WERI-Rb-1 (cell line): ENCODE measurements around the gene C2orf92.

Source experiments
- DNase-seq: peaks from one replicate; pipeline ENCODE4 v3.0.0-alpha.2; 2020
- H3K27ac ChIP-seq: fragments of 250-450 bp; sonication (Bioruptor Pico); 2 replicates; pipeline ENCODE4 v1.5.1; 2020; ENCODE audit warnings: mild to moderate bottlenecking, moderate library complexity
- H3K27me3 ChIP-seq: fragments of 250-450 bp; sonication (Bioruptor Pico); 2 replicates; pipeline ENCODE4 v1.5.1; 2021; ENCODE audit warnings: mild to moderate bottlenecking, low read depth, moderate library complexity; ENCODE audit not compliant: insufficient read depth, severe bottlenecking
- H3K36me3 ChIP-seq: fragments of 250-450 bp; sonication (Bioruptor Pico); 2 replicates; pipeline ENCODE4 v1.5.1; 2020; ENCODE audit warnings: mild to moderate bottlenecking, moderate library complexity
- H3K4me3 ChIP-seq: 2 replicates; pipeline ENCODE4 v1.5.1; 2011; ENCODE audit warnings: low read depth, mild to moderate bottlenecking, control low read depth, low read length
- H3K9me3 ChIP-seq: fragments of 250-450 bp; sonication (Bioruptor Pico); 2 replicates; pipeline ENCODE4 v1.5.1; 2021; ENCODE audit warnings: mild to moderate bottlenecking, moderate library complexity; ENCODE audit not compliant: severe bottlenecking
- CTCF ChIP-seq: IDR thresholded peaks from 2 replicates; pipeline ENCODE4 v1.5.1; 2011; ENCODE audit warnings: low read depth, mild to moderate bottlenecking, control low read depth, inconsistent platforms, low read length

The C2orf92 gene

GRCh38 chr2:97693476-97693875, 24.0 kb downstream of the C2orf92 start:
- DNase-seq = no peak
- Histone ChIP-seq H3K9me3 (no peaks in the 10 kb centered on the region), H3K27me3 (no peaks in the 10 kb centered on the region), H3K4me3 (no peak overlapping the region), H3K36me3 (no peaks in the 10 kb centered on the region), H3K27ac (no peak overlapping the region)
- TF ChIP-seq CTCF = no peak

DNA sequence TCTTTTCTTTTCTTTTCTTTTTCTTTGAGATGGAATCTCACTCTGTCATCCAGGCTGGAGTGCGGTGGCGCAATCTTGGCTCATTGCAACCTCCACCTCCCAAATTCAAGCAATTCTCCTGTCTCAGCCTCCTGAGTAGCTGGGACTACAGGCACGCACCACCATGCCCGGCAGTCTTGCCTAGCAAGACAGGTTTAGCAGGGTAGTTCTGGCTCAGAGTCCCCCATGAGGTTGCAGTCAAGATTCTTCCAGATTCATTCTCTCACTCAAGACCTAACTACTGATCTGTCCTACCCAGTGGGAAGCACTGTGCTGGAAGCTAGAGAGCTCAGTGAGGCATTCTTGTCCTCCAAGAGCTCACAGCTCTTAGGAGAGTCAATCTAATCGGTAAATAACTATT, 26.2 kb downstream of the C2orf92 start:
- no peaks in the 10 kb centered on the region for H3K36me3 ChIP-seq
- no peak overlapping the region for H3K27ac ChIP-seq
- H3K27me3 ChIP-seq = no peaks in the 10 kb centered on the region
- DNase-seq = no peak
- TF ChIP-seq CTCF = no peak
- no peaks in the 10 kb centered on the region for H3K9me3 ChIP-seq
- no peak overlapping the region for H3K4me3 ChIP-seq

GRCh38 chr2:97697252-97698235, 28.0 kb downstream of the C2orf92 start:
- H3K27ac ChIP-seq = no peak overlapping the region
- no peaks in the 10 kb centered on the region for H3K9me3 ChIP-seq
- TF ChIP-seq CTCF = peak; percentile 79
- no peak overlapping the region for H3K4me3 ChIP-seq
- no peaks in the 10 kb centered on the region for H3K27me3 ChIP-seq
- DNase-seq = peak; percentile 87
- no peaks in the 10 kb centered on the region for H3K36me3 ChIP-seq

DNA sequence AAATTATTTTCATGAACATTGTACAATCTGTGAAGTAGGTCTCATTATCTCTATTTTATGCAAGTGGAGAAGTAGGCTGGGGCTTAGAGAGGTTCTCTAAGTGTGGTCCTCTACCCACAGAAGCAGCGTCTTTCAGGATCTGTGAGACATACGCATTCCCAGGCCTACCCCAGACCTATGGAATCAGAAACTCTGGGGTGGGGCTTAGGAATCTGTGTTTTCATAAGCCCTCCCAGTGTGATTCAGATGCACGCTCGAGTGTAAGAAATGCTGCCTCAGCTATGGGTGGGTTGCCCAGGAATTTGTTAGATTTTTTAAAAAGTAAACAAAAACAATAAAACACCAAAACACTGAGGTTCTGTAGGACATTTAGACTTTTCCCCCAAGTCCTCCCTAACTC, 29.0 kb downstream of the C2orf92 start:
- H3K27ac ChIP-seq = no peak overlapping the region
- no peaks in the 10 kb centered on the region for H3K36me3 ChIP-seq
- no peaks in the 10 kb centered on the region for H3K9me3 ChIP-seq
- no peak for TF ChIP-seq CTCF
- H3K4me3 ChIP-seq = no peak overlapping the region
- no peak for DNase-seq
- H3K27me3 ChIP-seq = no peaks in the 10 kb centered on the region

- DNase-seq = peak; percentile 86
- peak; percentile 81 for TF ChIP-seq CTCF
- H3K27ac ChIP-seq = no peak overlapping the region
- H3K9me3 ChIP-seq = no peaks in the 10 kb centered on the region
- H3K4me3 ChIP-seq = no peak overlapping the region
- no peaks in the 10 kb centered on the region for H3K36me3 ChIP-seq
- H3K27me3 ChIP-seq = no peaks in the 10 kb centered on the region
These were observed 30.4 kb downstream of the C2orf92 start for GRCh38 chr2:97699765-97700444.
